Activated CD8-positive, alpha-beta memory T cell treated with anti-CD3 and anti-CD28 coated beads, Interleukin-2, amount 10 ng/mL, durations not matched to agents 7 days and 5 days (primary cell): ENCODE data around the gene ATP2B1. TPM values are rescaled to one million over a fixed set of nuclear protein-coding genes. Genes with fewer than 3 reads are reported as not detected.
A peak's percentile ranks its signal among the peaks of the same experiment; 100 is the strongest.
"Not testable (repeated sequence)": the region's sequence is repeated elsewhere in the genome, so short reads cannot be mapped to it uniquely, and the experiment has no call there.

ENCODE experiments used
- ATAC-seq: fragments of 150-1000 bp; cut with Tn5 transposase; one replicate; pipeline ENCODE4 v1.10.0; 2021; ENCODE audit warnings: moderate library complexity
- CTCF ChIA-PET: fragments of 350-600 bp; sonication (Branson Sonifier 250); formaldehyde crosslinking; loops from one replicate; lab custom pipeline; 2021; ENCODE audit warnings: antibody characterized with exemption; lab: Charles Lee
- DNase-seq: peaks from one replicate; pipeline ENCODE4 v3.0.0-alpha.2; 2020
- H3K27ac Mint-ChIP-seq: one replicate; pipeline ENCODE4 v1.8.0; 2021; ENCODE audit warnings: mild to moderate bottlenecking, mixed read lengths
- H3K27me3 Mint-ChIP-seq: one replicate; pipeline ENCODE4 v1.8.0; 2021; ENCODE audit warnings: mixed read lengths
- H3K36me3 Mint-ChIP-seq: one replicate; pipeline ENCODE4 v1.8.0; 2021; ENCODE audit warnings: mild to moderate bottlenecking, mixed read lengths
- H3K4me1 Mint-ChIP-seq: one replicate; pipeline ENCODE4 v1.8.0; 2021; ENCODE audit warnings: mixed read lengths
- H3K4me3 Mint-ChIP-seq: one replicate; pipeline ENCODE4 v1.8.0; 2021; ENCODE audit warnings: mild to moderate bottlenecking, moderate library complexity, mixed read lengths
- H3K9me3 Mint-ChIP-seq: one replicate; pipeline ENCODE4 v1.8.0; 2022; ENCODE audit warnings: low read depth, mixed read lengths
- total RNA-seq, 2 experiments: library from RNA; stranded (reverse); gene quantifications; one replicate each; pipeline ENCODE4 v1.2.3, GENCODE V29; 2021

The ATP2B1 gene
- total RNA-seq, 2 experiments from 2014 or later = 23.2 to 24.5 TPM

- DNase-seq (peak; percentile 99), ATAC-seq (peak; percentile 80)
- CTCF ChIA-PET = interaction anchor here (0.8 to 2.5 kb wide), 11 partner anchors 10 to 385 kb away, joined by 3 to 11 read pairs (median 3); partner anchors contain the start of genes GALNT4 and POC1B
- Mint-ChIP-seq H3K36me3 (peaks cover 1% of the 10 kb centered on the region), H3K9me3 (no peaks in the 10 kb centered on the region), H3K4me3 (peak overlapping the region; percentile 83), H3K27me3 (peaks cover 3% of the 10 kb centered on the region), H3K27ac (peak overlapping the region; percentile 84), H3K4me1 (peaks cover 27% of the 10 kb centered on the region)
Observed at GRCh38 chr12:89709157-89709994, 738 bp upstream of the ATP2B1 start.

- peak overlapping the region; percentile 89 for H3K27ac Mint-ChIP-seq
- CTCF ChIA-PET = interaction anchor here (0.8 to 2.5 kb wide), 6 partner anchors 13 to 247 kb away, joined by 3 to 11 read pairs (median 4); partner anchors contain the start of gene POC1B
- ATAC-seq = peak; percentile 0
- H3K27me3 Mint-ChIP-seq = peaks cover 3% of the 10 kb centered on the region
- peaks cover 1% of the 10 kb centered on the region for H3K36me3 Mint-ChIP-seq
- peaks cover 29% of the 10 kb centered on the region for H3K4me1 Mint-ChIP-seq
- peak; percentile 61 for DNase-seq
- no peaks in the 10 kb centered on the region for H3K9me3 Mint-ChIP-seq
- peak overlapping the region; percentile 89 for H3K4me3 Mint-ChIP-seq
Observed at GRCh38 chr12:89707703-89708564, 704 bp downstream of the ATP2B1 start.

- H3K27ac Mint-ChIP-seq = peak overlapping the region; percentile 89
- peaks cover 3% of the 10 kb centered on the region for H3K27me3 Mint-ChIP-seq
- H3K36me3 Mint-ChIP-seq = peaks cover 1% of the 10 kb centered on the region
- CTCF ChIA-PET = interaction anchor here (1.2 to 2.5 kb wide), 3 partner anchors 12 to 246 kb away, joined by 3 to 11 read pairs (median 5); no protein-coding TSS in a partner anchor
- H3K9me3 Mint-ChIP-seq = no peaks in the 10 kb centered on the region
- no peak for ATAC-seq
- H3K4me3 Mint-ChIP-seq = peak overlapping the region; percentile 89
- H3K4me1 Mint-ChIP-seq = peaks cover 31% of the 10 kb centered on the region
- DNase-seq = no peak
Observed at GRCh38 chr12:89706986-89707702, 1.5 kb downstream of the ATP2B1 start.

- Mint-ChIP-seq H3K9me3 (no peaks in the 10 kb centered on the region), H3K4me1 (peaks cover 31% of the 10 kb centered on the region), H3K36me3 (peaks cover 1% of the 10 kb centered on the region), H3K27me3 (peaks cover 3% of the 10 kb centered on the region), H3K27ac (no peak overlapping the region), H3K4me3 (peak overlapping the region; percentile 89)
- no peak for ATAC-seq
- DNase-seq = no peak
- CTCF ChIA-PET = interaction anchor here (0.6 to 1.5 kb wide), 2 partner anchors 12 to 1674 kb away, joined by 3 to 5 read pairs; no protein-coding TSS in a partner anchor
Observed at GRCh38 chr12:89706551-89706950, 2.1 kb downstream of the ATP2B1 start.

GRCh38 chr12:89704457-89704856 lies 4.2 kb downstream of the ATP2B1 start:
- CTCF ChIA-PET = no interaction called here
- no peak overlapping the region for H3K27ac Mint-ChIP-seq
- H3K9me3 Mint-ChIP-seq = no peaks in the 10 kb centered on the region
- DNase-seq = no peak
- peaks cover 5% of the 10 kb centered on the region for H3K36me3 Mint-ChIP-seq
- ATAC-seq = no peak
- H3K27me3 Mint-ChIP-seq = no peaks in the 10 kb centered on the region
- H3K4me1 Mint-ChIP-seq = peaks cover 29% of the 10 kb centered on the region
- no peak overlapping the region for H3K4me3 Mint-ChIP-seq

- ATAC-seq = no peak
- no peaks in the 10 kb centered on the region for H3K27me3 Mint-ChIP-seq
- peaks cover 29% of the 10 kb centered on the region for H3K4me1 Mint-ChIP-seq
- no peak for DNase-seq
- H3K9me3 Mint-ChIP-seq = no peaks in the 10 kb centered on the region
- H3K36me3 Mint-ChIP-seq = peaks cover 5% of the 10 kb centered on the region
- H3K27ac Mint-ChIP-seq = no peak overlapping the region
- no peak overlapping the region for H3K4me3 Mint-ChIP-seq
- CTCF ChIA-PET = interaction anchor here (1.4 kb wide), 1 partner anchor 15 kb away, joined by 3 read pairs; no protein-coding TSS in a partner anchor
Observed at GRCh38 chr12:89703768-89704167, 4.9 kb downstream of the ATP2B1 start.

GRCh38 chr12:89702503-89702902 lies 6.1 kb downstream of the ATP2B1 start:
- CTCF ChIA-PET = interaction anchor here (1.4 kb wide), 1 partner anchor 14 kb away, joined by 3 read pairs; no protein-coding TSS in a partner anchor
- Mint-ChIP-seq H3K36me3 (peaks cover 9% of the 10 kb centered on the region), H3K27ac (no peak overlapping the region), H3K27me3 (no peaks in the 10 kb centered on the region), H3K9me3 (no peaks in the 10 kb centered on the region), H3K4me3 (no peak overlapping the region), H3K4me1 (peaks cover 32% of the 10 kb centered on the region)
- no peak for ATAC-seq
- DNase-seq = no peak

- Mint-ChIP-seq H3K9me3 (no peaks in the 10 kb centered on the region), H3K27ac (no peak overlapping the region), H3K4me1 (peaks cover 26% of the 10 kb centered on the region), H3K4me3 (no peak overlapping the region), H3K27me3 (no peaks in the 10 kb centered on the region), H3K36me3 (peaks cover 9% of the 10 kb centered on the region)
- CTCF ChIA-PET = interaction anchor here (0.6 kb wide), 1 partner anchor 95 kb away, joined by 3 read pairs; no protein-coding TSS in a partner anchor
- ATAC-seq (no peak), DNase-seq (no peak)
Observed at GRCh38 chr12:89701606-89702206, 6.9 kb downstream of the ATP2B1 start.

GRCh38 chr12:89700191-89700810 lies 8.3 kb downstream of the ATP2B1 start:
- ATAC-seq = no peak
- Mint-ChIP-seq H3K4me3 (no peak overlapping the region), H3K27ac (no peak overlapping the region), H3K36me3 (peaks cover 9% of the 10 kb centered on the region), H3K4me1 (peaks cover 21% of the 10 kb centered on the region), H3K9me3 (no peaks in the 10 kb centered on the region), H3K27me3 (no peaks in the 10 kb centered on the region)
- DNase-seq = no peak
- CTCF ChIA-PET = interaction anchor here (1.0 kb wide), 1 partner anchor 9 kb away, joined by 3 read pairs; the partner anchor contains the start of gene ATP2B1

GRCh38 chr12:89698607-89699006 lies 10.0 kb downstream of the ATP2B1 start:
- H3K27ac Mint-ChIP-seq = no peak overlapping the region
- no peaks in the 10 kb centered on the region for H3K9me3 Mint-ChIP-seq
- H3K27me3 Mint-ChIP-seq = no peaks in the 10 kb centered on the region
- H3K4me3 Mint-ChIP-seq = no peak overlapping the region
- DNase-seq (no peak), ATAC-seq (no peak)
- peaks cover 18% of the 10 kb centered on the region for H3K4me1 Mint-ChIP-seq
- CTCF ChIA-PET = no interaction called here
- peaks cover 9% of the 10 kb centered on the region for H3K36me3 Mint-ChIP-seq

GRCh38 chr12:89697728-89698127 lies 10.9 kb downstream of the ATP2B1 start:
- H3K4me3 Mint-ChIP-seq, H3K27ac Mint-ChIP-seq, DNase-seq, ATAC-seq, H3K36me3 Mint-ChIP-seq, H3K9me3 Mint-ChIP-seq, CTCF ChIA-PET, H3K27me3 Mint-ChIP-seq: not testable (repeated sequence)
- H3K4me1 Mint-ChIP-seq = peaks cover 18% of the 10 kb centered on the region

- H3K36me3 Mint-ChIP-seq = peaks cover 9% of the 10 kb centered on the region
- peaks cover 18% of the 10 kb centered on the region for H3K4me1 Mint-ChIP-seq
- no peak overlapping the region for H3K4me3 Mint-ChIP-seq
- ATAC-seq (no peak), DNase-seq (no peak)
- H3K27ac Mint-ChIP-seq = no peak overlapping the region
- no peaks in the 10 kb centered on the region for H3K27me3 Mint-ChIP-seq
- CTCF ChIA-PET = no interaction called here
- H3K9me3 Mint-ChIP-seq = no peaks in the 10 kb centered on the region
Observed at GRCh38 chr12:89697296-89697695, 11.3 kb downstream of the ATP2B1 start.
